Measurements from ENCODE around the gene ANTXR1.

ANTXR1 gene

GRCh38 chr2:68978098-68978497, 34.9 kb upstream of the ANTXR1 start:
- Mint-ChIP-seq H3K36me3 (ENCODE audit: low read depth) (no peaks in the 10 kb centered on the region), H3K27me3 (ENCODE audit: low read depth) (no peaks in the 10 kb centered on the region), H3K4me1 (no peaks in the 10 kb centered on the region), H3K27ac (no peak overlapping the region), H3K9me3 (no peaks in the 10 kb centered on the region), H3K4me3 (no peak overlapping the region)
- no peak for TF ChIP-seq CTCF (IDR thresholded peaks at IDR 0.05; ENCODE audit: unreplicated experiment in 3 of 3)

- Mint-ChIP-seq H3K4me1 (no peaks in the 10 kb centered on the region), H3K27me3 (ENCODE audit: low read depth) (no peaks in the 10 kb centered on the region), H3K27ac (no peak overlapping the region), H3K36me3 (ENCODE audit: low read depth) (no peaks in the 10 kb centered on the region), H3K9me3 (no peaks in the 10 kb centered on the region), H3K4me3 (no peak overlapping the region)
- no peak for TF ChIP-seq CTCF (IDR thresholded peaks at IDR 0.05; ENCODE audit: unreplicated experiment in 3 of 3)
These were observed 32.0 kb upstream of the ANTXR1 start for GRCh38 chr2:68980956-68981355.

DNA sequence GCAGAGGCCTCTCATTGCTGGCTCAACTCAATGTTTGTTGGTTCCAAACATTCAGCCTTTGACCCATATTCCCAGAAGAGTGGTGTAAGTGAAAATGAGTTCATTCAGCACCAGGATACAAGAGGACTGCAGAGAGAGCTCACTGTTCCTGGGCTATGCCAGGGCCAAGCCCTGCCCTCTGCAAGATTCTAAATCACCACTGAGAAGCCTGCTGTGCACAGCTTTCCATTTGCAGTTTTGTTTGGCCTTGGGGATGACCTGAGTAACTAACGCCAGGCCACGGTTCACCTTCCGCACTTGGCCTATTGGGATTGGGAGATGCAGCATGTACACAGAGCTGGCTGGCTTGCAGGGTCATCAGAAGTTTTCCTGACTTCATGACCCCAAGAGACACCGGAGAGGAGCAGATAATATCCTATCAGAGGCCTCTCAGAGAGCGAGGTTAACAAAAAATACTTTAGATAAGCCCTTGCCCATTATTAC, 25.9 kb upstream of the ANTXR1 start:
- Mint-ChIP-seq H3K9me3 (no peaks in the 10 kb centered on the region), H3K4me1 (no peaks in the 10 kb centered on the region), H3K27ac (no peak overlapping the region), H3K36me3 (ENCODE audit: low read depth) (no peaks in the 10 kb centered on the region), H3K4me3 (no peak overlapping the region), H3K27me3 (ENCODE audit: low read depth) (peaks cover 4% of the 10 kb centered on the region)
- no peak for TF ChIP-seq CTCF (IDR thresholded peaks at IDR 0.05; ENCODE audit: unreplicated experiment in 3 of 3)

GRCh38 chr2:68989035-68989434, 23.9 kb upstream of the ANTXR1 start:
- Mint-ChIP-seq H3K27me3 (ENCODE audit: low read depth) (peaks cover 4% of the 10 kb centered on the region), H3K36me3 (ENCODE audit: low read depth) (no peaks in the 10 kb centered on the region), H3K27ac (no peak overlapping the region), H3K4me1 (no peaks in the 10 kb centered on the region), H3K4me3 (no peak overlapping the region), H3K9me3 (no peaks in the 10 kb centered on the region)
- TF ChIP-seq CTCF (IDR thresholded peaks at IDR 0.05; ENCODE audit: unreplicated experiment in 3 of 3): no peak

- no peaks in the 10 kb centered on the region for H3K36me3 Mint-ChIP-seq (ENCODE audit: low read depth)
- no peak for TF ChIP-seq CTCF (IDR thresholded peaks at IDR 0.05; ENCODE audit: unreplicated experiment in 3 of 3)
- no peaks in the 10 kb centered on the region for H3K4me1 Mint-ChIP-seq
- H3K27me3 Mint-ChIP-seq (ENCODE audit: low read depth): peaks cover under 1% of the 10 kb centered on the region
- no peak overlapping the region for H3K27ac Mint-ChIP-seq
- no peaks in the 10 kb centered on the region for H3K9me3 Mint-ChIP-seq
- H3K4me3 Mint-ChIP-seq: no peak overlapping the region
These were observed 20.6 kb upstream of the ANTXR1 start for GRCh38 chr2:68992341-68992740.

DNA sequence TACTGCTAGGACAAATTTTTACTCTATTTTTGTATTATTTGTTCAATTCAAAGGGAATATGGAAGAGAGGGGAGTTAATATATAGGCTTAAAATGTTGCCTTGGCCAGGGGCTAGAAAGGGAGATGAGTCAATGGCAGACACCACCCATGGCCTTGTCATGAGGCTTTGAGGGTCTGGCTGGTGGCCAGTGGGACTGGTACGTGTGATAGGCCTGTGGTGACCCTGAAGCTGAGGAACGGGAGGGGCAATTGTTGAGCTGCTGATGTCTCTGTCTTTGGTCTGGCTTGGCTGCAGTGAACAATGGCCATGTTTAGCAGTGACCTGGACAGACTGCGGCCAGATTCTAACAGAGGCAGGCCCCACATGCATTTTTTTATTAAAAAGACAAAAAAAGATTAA, 20.0 kb upstream of the ANTXR1 start:
- H3K4me1 Mint-ChIP-seq: no peaks in the 10 kb centered on the region

More for the DNA sequence above, 20.0 kb upstream of the ANTXR1 start:
- no peaks in the 10 kb centered on the region for H3K9me3 Mint-ChIP-seq
- no peak overlapping the region for H3K4me3 Mint-ChIP-seq
- no peak for TF ChIP-seq CTCF (IDR thresholded peaks at IDR 0.05; ENCODE audit: unreplicated experiment in 3 of 3)
- no peak overlapping the region for H3K27ac Mint-ChIP-seq
- no peaks in the 10 kb centered on the region for H3K36me3 Mint-ChIP-seq (ENCODE audit: low read depth)
- no peaks in the 10 kb centered on the region for H3K27me3 Mint-ChIP-seq (ENCODE audit: low read depth)
